CD4-positive, alpha-beta T cell treated with Interleukin-21 for 1 hour (primary cell): ENCODE measurements around the gene EML4.
"Not testable (repeated sequence)": the region's sequence is repeated elsewhere in the genome, so short reads cannot be mapped to it uniquely, and the experiment has no call there.

Experiments used
- DNase-seq: peaks from one replicate; pipeline ENCODE4 v3.0.0-alpha.2; 2020

The EML4 gene

GRCh38 chr2:42169100-42169873 is at the start of gene EML4:
Gene EML4 (plus strand): TSS chr2:42169353. CDS start chr2:42169612, 259 bp downstream.
- peak; percentile 93 for DNase-seq

- DNase-seq, result no peak
Observed at GRCh38 chr2:42123426-42123825, 45.7 kb upstream of the EML4 start.

GRCh38 chr2:42124011-42124785 is 45.0 kb upstream of the EML4 start:
- peak; percentile 89 for DNase-seq

DNA sequence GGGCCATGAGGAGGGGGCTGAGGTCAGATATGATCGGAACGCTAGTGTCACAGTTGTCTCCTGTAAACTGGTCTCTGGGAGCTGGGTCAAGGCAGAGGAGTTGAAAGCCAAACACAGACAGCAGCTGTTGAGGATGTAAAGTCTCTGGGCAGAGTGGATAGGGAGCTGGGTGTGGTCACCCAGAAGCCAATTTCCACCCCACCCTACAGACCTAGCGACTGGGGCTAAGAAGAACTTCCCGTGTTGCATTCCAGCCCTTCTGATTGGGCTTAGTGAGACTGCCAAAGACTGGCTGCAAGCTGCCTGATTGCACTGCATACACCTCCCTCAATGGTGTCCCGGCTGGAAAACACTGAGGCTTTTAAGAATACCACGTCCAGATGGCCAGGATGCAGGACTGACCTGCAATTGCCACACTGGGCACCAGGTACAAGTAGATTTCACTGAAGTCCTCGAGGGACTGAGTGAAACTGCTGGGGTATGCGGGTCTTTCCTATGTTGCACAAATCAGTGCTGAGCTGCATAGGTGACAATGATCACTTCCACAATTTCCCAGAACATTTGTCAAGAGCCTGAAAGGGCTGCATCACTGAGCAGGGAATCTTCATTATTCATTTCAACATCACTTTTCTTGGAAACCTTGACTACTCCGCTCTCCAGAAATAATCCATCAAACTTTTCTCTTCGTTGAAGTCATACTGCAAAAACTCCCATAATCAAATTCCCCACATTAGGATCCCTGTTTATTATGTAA is 43.1 kb upstream of the EML4 start:
- DNase-seq, result no peak

GRCh38 chr2:42126873-42127272 is 42.3 kb upstream of the EML4 start:
- not testable (repeated sequence) for DNase-seq

- DNase-seq, result peak; percentile 60
Observed at GRCh38 chr2:42127425-42128424, 41.4 kb upstream of the EML4 start.

DNA sequence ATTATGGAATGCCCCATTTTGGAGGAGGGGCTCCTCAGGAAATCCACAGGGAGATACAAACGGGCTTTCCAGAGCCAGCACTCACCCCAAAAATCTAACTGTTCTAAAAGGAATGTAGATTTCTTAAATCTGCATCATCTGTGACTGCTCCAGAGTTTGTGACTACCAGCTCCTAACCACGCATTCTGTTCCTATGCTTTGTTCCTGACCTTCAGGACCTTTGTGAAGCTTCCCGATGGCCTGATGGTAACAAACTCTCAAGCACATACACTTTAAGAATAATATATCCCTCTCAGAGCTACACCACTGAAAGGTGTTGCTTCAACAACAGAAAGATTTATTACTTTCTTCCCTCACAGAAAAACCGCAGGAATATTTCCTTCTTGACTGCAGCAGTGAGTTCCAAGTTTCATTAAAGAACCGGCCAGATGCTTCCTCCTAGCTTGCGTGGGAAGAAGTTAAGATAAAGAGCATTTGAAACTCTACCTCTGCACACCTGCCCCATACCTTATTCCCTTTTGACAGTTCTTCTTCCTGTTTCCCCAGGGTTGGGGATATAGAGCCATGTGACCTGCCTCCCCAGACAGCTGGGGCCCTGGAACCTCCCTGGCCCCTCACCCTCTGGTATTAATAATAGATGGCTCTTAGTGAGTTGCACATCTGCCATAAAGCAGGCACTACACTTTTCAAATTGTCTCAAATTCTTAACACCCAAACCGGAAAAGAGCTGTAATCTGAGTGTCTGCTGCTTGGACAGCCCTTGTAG is 40.2 kb upstream of the EML4 start:
- DNase-seq, result no peak

DNA sequence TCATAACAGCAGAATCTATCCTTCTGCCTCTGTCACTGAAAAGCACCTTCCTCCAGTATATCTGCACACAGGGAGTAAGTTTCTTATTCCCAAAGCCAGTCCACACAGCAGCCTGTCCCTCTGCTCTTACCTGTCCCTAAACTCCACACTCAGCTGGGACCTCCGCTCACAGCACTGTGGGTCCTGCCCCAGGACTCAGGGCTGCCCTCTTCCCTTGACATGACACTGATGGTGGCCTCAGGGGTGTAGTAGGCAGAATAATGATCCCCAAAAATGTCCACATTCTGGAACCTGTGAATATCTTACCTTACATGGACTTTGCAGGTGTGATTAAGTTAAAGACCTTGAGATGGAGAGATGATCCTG is 39.7 kb upstream of the EML4 start:
- no peak for DNase-seq

GRCh38 chr2:42129947-42130346 is 39.2 kb upstream of the EML4 start:
- DNase-seq, result no peak

- not testable (repeated sequence) for DNase-seq
Observed at GRCh38 chr2:42130858-42131257, 38.3 kb upstream of the EML4 start.

GRCh38 chr2:42132191-42132965 is 36.8 kb upstream of the EML4 start:
- DNase-seq, result peak; percentile 48

GRCh38 chr2:42132966-42133641 is 36.0 kb upstream of the EML4 start:
- peak; percentile 96 for DNase-seq

- DNase-seq, result no peak
Observed at GRCh38 chr2:42133771-42134195, 35.4 kb upstream of the EML4 start.

- not testable (repeated sequence) for DNase-seq
Observed at GRCh38 chr2:42134401-42134932, 34.7 kb upstream of the EML4 start.

DNA sequence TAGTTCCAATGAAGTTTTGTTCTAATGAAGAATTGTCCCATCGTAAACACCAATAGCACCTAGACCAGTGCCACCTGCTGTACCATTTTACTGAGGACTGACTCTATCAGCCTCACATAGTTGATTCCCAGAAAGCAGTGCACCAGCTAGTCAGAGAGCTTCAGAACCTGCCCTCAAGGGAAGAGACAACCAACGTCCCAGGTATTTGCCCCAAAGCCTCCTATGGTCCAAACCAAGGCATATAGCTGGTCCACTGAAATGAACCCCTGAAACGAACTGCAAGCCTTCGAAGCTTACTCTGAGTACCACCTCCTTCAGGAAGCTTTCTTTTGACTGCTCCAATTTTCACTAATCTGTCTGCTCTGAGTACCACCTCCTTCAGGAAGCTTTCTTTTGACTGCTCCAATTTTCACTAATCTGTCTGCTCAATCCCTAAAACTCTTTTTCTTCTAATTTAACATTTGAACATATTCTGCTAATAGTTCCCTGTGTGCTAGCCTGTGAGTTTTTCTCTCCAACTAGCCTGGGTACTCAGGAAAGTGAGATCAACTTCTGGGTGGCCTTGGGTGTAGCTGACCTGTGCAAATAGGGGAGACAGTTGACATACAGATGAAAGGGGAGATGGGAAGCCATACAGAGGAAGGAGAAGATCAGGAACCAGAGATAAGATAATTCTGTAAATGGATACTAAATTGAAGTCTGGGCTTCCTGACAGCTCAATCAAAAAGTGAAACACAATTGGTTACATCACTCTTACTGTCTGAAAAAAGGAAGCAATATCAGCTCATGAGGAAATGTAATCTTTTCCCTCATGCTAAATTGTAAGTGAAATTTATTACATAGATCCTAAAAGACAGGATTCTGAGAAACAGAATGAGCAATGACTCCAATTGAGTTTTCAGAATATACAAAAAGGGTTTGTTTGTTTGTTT is 33.5 kb upstream of the EML4 start:
- DNase-seq, result peak; percentile 44

DNA sequence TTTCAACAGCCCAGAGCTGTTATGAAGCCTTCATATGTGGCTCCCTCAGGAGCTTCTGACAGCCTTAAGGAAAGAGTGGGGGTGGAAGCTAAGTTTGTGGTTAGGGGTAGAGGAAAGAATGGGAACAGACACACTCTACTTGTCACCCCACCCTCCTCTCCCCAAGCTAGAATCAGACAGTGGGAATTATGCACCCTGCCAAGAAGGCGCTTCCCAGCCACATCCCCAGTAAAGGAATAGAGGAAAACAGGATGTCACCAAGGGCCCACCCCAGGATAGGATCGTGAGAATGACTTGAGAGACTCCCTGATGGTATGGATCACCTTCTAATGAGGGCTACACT is 32.4 kb upstream of the EML4 start:
- DNase-seq, result no peak

DNA sequence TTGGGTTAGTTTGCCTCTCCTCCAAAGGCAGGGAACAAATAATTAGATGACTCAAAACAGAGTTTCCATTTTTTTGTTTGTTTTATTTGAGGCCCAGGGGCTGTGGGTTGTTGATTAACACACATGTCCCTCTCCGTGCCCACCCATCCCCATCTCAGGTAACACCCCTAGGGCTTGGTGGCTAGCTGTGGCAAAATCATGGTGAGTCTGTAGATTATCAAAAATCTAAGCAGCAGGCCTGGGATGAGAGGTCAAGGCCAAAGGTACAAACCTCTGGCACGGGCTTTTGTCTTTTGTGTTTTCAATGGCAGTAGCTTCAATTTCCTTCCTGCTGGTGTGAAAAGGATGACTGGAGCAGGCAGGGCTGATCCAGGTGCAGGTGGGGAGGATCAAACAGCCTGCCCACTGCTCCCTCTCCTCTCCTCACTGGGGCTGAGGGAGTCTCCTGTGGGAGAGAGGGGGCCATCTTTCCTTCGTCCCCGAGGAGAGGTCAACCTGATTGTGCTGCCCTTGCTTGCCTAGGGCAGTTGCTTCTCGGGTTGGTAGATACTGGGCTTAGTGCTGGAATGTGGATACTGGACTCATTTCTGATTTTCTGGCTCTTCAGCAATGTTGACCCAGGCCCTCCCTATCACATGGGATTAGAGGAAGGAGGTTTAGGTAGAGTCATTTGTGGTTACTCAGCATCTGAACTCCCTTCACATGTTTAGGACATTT is 31.9 kb upstream of the EML4 start:
- no peak for DNase-seq
